NT2/D1 (cell line): ENCODE measurements around the gene DACH1.

Experiments used
- SUZ12 ChIP-seq: IDR thresholded peaks from 2 replicates; pipeline ENCODE4 v1.6.1; 2011; ENCODE audit not compliant: insufficient read length, insufficient read depth; ENCODE audit errors: extremely low read depth
- YY1 ChIP-seq: IDR thresholded peaks from 2 replicates; pipeline ENCODE4 v1.6.1; 2011; ENCODE audit not compliant: insufficient read length, insufficient read depth

- no peak for TF ChIP-seq SUZ12
- no peak for TF ChIP-seq YY1
Measured at GRCh38 chr13:71799324-71799723, 67.7 kb downstream of the DACH1 start.
